Natural killer cell (primary cell): ENCODE data around the gene TGM2. TPM values are rescaled to one million over a fixed set of nuclear protein-coding genes. Genes with fewer than 3 reads are reported as not detected.

Experiments
- ATAC-seq, 3 donors: fragments of 150-1000 bp in 2 of 3; fragments of 200-7000 bp in 1 of 3; cut with Tn5 transposase; 1 replicate in 1 of 3; 2 replicates in 2 of 3; pipeline ENCODE4 v1.10.0; 2021; ENCODE audit warnings: mild to moderate bottlenecking in 2 of 3, moderate library complexity in 2 of 3
- DNase-seq, 2 donors: peaks; one replicate each; pipeline versions ENCODE4 v3.0.0 to v3.0.0-alpha.2; 2013 to 2021; ENCODE audit warnings: mixed read lengths in 1 of 2
- H3K27ac ChIP-seq: one replicate; pipeline ENCODE4 v1.5.1; 2013; ENCODE audit warnings: mild to moderate bottlenecking, low read length
- H3K27me3 ChIP-seq: one replicate; pipeline ENCODE4 v1.6.1; 2013; ENCODE audit warnings: low read length; ENCODE audit not compliant: control insufficient read depth, insufficient read depth
- H3K36me3 ChIP-seq: one replicate; pipeline ENCODE4 v1.6.1; 2013; ENCODE audit warnings: low read length; ENCODE audit not compliant: control insufficient read depth, insufficient read depth
- H3K4me1 ChIP-seq: one replicate; pipeline ENCODE4 v1.6.1; 2013; ENCODE audit warnings: low read length; ENCODE audit not compliant: control insufficient read depth, insufficient read depth
- H3K4me3 ChIP-seq: one replicate; pipeline ENCODE4 v1.5.1; 2013; ENCODE audit warnings: low read length
- H3K9me3 ChIP-seq: one replicate; pipeline ENCODE4 v1.6.1; 2013; ENCODE audit warnings: low read length; ENCODE audit not compliant: control insufficient read depth, insufficient read depth
- H3K27ac Mint-ChIP-seq, 2 donors: one replicate each; pipeline ENCODE4 v1.8.0; 2022; ENCODE audit warnings: mild to moderate bottlenecking in 2 of 2, mixed read lengths in 2 of 2, moderate library complexity in 1 of 2
- H3K27me3 Mint-ChIP-seq, 2 donors: one replicate each; pipeline ENCODE4 v1.8.0; 2022; ENCODE audit warnings: low read depth in 2 of 2, mixed read lengths in 2 of 2
- H3K36me3 Mint-ChIP-seq: one replicate; pipeline ENCODE4 v1.8.0; 2022; ENCODE audit warnings: mixed read lengths
- H3K4me1 Mint-ChIP-seq, 2 donors: one replicate each; pipeline ENCODE4 v1.8.0; 2022; ENCODE audit warnings: mixed read lengths in 2 of 2
- H3K4me3 Mint-ChIP-seq: one replicate; pipeline ENCODE4 v1.8.0; 2022; ENCODE audit warnings: mild to moderate bottlenecking, moderate library complexity, mixed read lengths
- H3K9me3 Mint-ChIP-seq, 2 donors: one replicate each; pipeline ENCODE4 v1.8.0; 2022; ENCODE audit warnings: mixed read lengths in 2 of 2
- CTCF ChIP-seq: fragments of 200-600 bp; IDR thresholded peaks from one replicate; pipeline ENCODE4 v1.8.0; 2022; ENCODE audit warnings: antibody characterized with exemption
- WGBS: methylation state at CpG from one replicate; pipeline ENCODE4 v1.1.7; 2013; ENCODE audit warnings: missing lambda C conversion rate; ENCODE audit not compliant: insufficient coverage; 5-methylcytosine and 5-hydroxymethylcytosine counted together
- intact Hi-C: fragments of 100-400 bp; cut with micrococcal nuclease; formaldehyde crosslinking; loops from one replicate; pipeline ENCODE4 v1.14.2; 2022
- total RNA-seq, 4 donors: library from RNA; stranded (reverse); fragments of 120-200 nt in 1 of 4; gene quantifications; one replicate each; pipeline versions ENCODE4 v1.2.3 to v1.2.4, GENCODE V29; 2013 to 2022

Gene TGM2
- total RNA-seq, 3 donors from 2014 or later (not counting 1 experiment from before 2014, with no cell fraction given), result 0.33 TPM; not detected in 1

- H3K27ac ChIP-seq, result no peak overlapping the region
- no peak for DNase-seq
- H3K27ac Mint-ChIP-seq, result peak overlapping the region in 1 of 2 donors; percentile 12
- no peaks in the 10 kb centered on the region for H3K36me3 Mint-ChIP-seq
- no peak overlapping the region for H3K4me3 ChIP-seq
- H3K36me3 ChIP-seq, result no peaks in the 10 kb centered on the region
- WGBS, result 49% methylated on average over 10 of the region's 10 CpGs
- H3K4me3 Mint-ChIP-seq, result no peak overlapping the region
- H3K9me3 Mint-ChIP-seq, result no peaks in the 10 kb centered on the region
- no peaks in the 10 kb centered on the region for H3K4me1 Mint-ChIP-seq
- intact Hi-C loops, result loop anchor here (2.0 kb wide), 1 partner anchor 41 kb away; no protein-coding TSS in a partner anchor
- no peak for ATAC-seq
- H3K9me3 ChIP-seq, result no peaks in the 10 kb centered on the region
- H3K4me1 ChIP-seq, result no peaks in the 10 kb centered on the region
- no peaks in the 10 kb centered on the region for H3K27me3 ChIP-seq
- TF ChIP-seq CTCF, result no peak
- no peaks in the 10 kb centered on the region for H3K27me3 Mint-ChIP-seq
These were observed 51.4 kb downstream of the TGM2 start for GRCh38 chr20:38113401-38114325.

GRCh38 chr20:38112930-38113294 is 52.2 kb downstream of the TGM2 start:
- H3K36me3 Mint-ChIP-seq, result no peaks in the 10 kb centered on the region
- DNase-seq (no peak), ATAC-seq (no peak)
- intact Hi-C loops, result no loop called here
- H3K4me3 ChIP-seq, result no peak overlapping the region
- no peak overlapping the region for H3K27ac Mint-ChIP-seq
- no peak for TF ChIP-seq CTCF
- no peaks in the 10 kb centered on the region for H3K4me1 ChIP-seq
- H3K27ac ChIP-seq, result no peak overlapping the region
- no peaks in the 10 kb centered on the region for H3K9me3 ChIP-seq
- no peaks in the 10 kb centered on the region for H3K9me3 Mint-ChIP-seq
- H3K4me1 Mint-ChIP-seq, result no peaks in the 10 kb centered on the region
- WGBS, result 96% methylated on average over 8 of the region's 8 CpGs
- no peaks in the 10 kb centered on the region for H3K27me3 ChIP-seq
- no peaks in the 10 kb centered on the region for H3K36me3 ChIP-seq
- H3K27me3 Mint-ChIP-seq, result no peaks in the 10 kb centered on the region
- no peak overlapping the region for H3K4me3 Mint-ChIP-seq

- TF ChIP-seq CTCF, result no peak
- 85% methylated on average over 14 of the region's 14 CpGs for WGBS
- Histone ChIP-seq H3K27ac (no peak overlapping the region), H3K4me3 (no peak overlapping the region), H3K36me3 (no peaks in the 10 kb centered on the region), H3K9me3 (no peaks in the 10 kb centered on the region), H3K4me1 (no peaks in the 10 kb centered on the region), H3K27me3 (no peaks in the 10 kb centered on the region)
- intact Hi-C loops, result no loop called here
- ATAC-seq (no peak), DNase-seq (no peak)
- no peak overlapping the region for H3K4me3 Mint-ChIP-seq
- no peak overlapping the region for H3K27ac Mint-ChIP-seq
- no peaks in the 10 kb centered on the region for H3K4me1 Mint-ChIP-seq
- H3K9me3 Mint-ChIP-seq, result no peaks in the 10 kb centered on the region
- no peaks in the 10 kb centered on the region for H3K27me3 Mint-ChIP-seq
- no peaks in the 10 kb centered on the region for H3K36me3 Mint-ChIP-seq
These were observed 52.7 kb downstream of the TGM2 start for GRCh38 chr20:38112261-38112929.
